RWPE1 (cell line): ENCODE results near the gene GALNT15.
A peak's percentile ranks its signal among the peaks of the same experiment; 100 is the strongest.

Experiments
- CTCF ChIA-PET: fragments of 350-600 bp; sonication (Branson Sonifier 250); formaldehyde crosslinking; extraction: SDS; loops from one replicate; lab custom pipeline; 2021; lab: Yijun Ruan, JAX
- POLR2A ChIA-PET: fragments of 400-600 bp; formaldehyde crosslinking; extraction: SDS; loops from one replicate; lab custom pipeline; 2020; ENCODE audit warnings: antibody characterized with exemption; ENCODE audit not compliant: low non-redundant PET; lab: Yijun Ruan, JAX
- DNase-seq: peaks from one replicate; pipeline ENCODE4 v3.0.0; 2012; ENCODE audit warnings: low spot score
- H3K27ac ChIP-seq: fragments of 450-650 bp; 2 replicates; pipeline ENCODE4 v1.5.1; 2017
- TF ChIP-seq, protein P1 (sequence below): fragments of 450-650 bp; conservative IDR thresholded peaks from 2 replicates; pipeline ENCODE4 v1.5.1; 2017; ENCODE audit warnings: low read depth, mild to moderate bottlenecking

GALNT15 gene

DNA sequence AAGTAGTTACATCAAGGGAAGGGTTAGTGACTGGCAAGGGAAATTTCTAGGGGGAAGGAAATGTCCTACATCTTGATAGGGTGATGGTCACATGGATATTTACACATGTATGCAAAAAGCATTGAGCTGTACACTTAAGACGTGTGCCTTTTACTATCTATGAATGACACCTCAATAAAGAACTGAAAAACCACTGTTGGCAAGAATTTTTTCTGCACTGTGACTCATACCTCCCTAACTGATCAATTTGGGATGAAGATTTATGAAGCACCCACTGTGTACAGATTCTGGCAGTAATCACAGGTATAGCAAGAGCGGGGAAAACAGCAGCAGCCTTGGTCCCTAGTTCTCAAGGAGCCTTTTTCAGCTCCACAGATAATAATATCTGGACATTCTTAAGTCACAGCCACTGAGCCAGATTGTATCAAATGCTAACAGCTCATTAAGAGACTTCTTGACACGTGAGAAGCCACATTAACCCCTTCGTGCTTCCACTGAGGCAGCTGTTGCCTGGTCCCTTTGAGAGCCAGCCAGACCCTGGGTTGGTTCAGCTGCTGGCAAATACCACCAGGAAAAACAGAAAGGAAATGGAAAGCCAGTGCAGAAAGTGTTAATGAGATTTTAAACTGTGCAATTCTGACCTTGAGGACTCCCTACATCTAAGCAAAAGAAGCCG lies 32.0 kb upstream of the GALNT15 start:
- ChIA-PET POLR2A (no interaction called here), CTCF (interaction anchor here (0.6 kb wide), 1 partner anchor 82 kb away, joined by 3 read pairs; no protein-coding TSS in a partner anchor)
- no peak overlapping the region for H3K27ac ChIP-seq
- TF ChIP-seq, protein P1, sequence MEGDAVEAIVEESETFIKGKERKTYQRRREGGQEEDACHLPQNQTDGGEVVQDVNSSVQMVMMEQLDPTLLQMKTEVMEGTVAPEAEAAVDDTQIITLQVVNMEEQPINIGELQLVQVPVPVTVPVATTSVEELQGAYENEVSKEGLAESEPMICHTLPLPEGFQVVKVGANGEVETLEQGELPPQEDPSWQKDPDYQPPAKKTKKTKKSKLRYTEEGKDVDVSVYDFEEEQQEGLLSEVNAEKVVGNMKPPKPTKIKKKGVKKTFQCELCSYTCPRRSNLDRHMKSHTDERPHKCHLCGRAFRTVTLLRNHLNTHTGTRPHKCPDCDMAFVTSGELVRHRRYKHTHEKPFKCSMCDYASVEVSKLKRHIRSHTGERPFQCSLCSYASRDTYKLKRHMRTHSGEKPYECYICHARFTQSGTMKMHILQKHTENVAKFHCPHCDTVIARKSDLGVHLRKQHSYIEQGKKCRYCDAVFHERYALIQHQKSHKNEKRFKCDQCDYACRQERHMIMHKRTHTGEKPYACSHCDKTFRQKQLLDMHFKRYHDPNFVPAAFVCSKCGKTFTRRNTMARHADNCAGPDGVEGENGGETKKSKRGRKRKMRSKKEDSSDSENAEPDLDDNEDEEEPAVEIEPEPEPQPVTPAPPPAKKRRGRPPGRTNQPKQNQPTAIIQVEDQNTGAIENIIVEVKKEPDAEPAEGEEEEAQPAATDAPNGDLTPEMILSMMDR: no peak
- DNase-seq: no peak

DNA sequence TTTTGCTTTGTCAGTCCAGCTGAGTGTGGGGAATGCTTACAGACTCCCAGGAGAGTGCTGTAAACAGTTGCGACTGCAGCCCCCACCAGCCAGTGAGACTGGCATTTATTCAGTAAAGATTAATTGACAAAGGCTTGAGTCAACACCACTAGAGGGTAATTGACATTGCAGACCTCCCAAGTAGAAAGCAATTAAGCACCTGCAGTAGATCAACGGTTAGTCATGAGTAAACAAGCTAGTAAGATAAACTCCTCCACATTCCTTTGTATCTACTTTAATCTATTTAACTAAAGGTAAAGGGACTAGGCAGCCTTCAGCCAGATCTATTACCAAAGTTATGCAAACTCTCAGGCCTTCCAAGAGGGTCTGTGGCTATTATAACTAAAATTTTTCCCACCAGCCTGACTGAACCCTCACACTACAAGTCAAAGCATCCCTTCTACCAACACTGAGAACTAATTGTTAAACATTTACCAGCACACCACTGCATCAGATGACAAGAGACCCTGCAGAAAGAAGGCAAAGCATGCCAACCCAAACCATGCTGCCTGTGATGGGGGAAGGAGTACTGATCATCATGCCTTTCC lies 30.5 kb upstream of the GALNT15 start:
- POLR2A ChIA-PET: no interaction called here
- TF ChIP-seq, protein P1: no peak
- no peak overlapping the region for H3K27ac ChIP-seq
- DNase-seq: no peak
- CTCF ChIA-PET: no interaction called here

DNA sequence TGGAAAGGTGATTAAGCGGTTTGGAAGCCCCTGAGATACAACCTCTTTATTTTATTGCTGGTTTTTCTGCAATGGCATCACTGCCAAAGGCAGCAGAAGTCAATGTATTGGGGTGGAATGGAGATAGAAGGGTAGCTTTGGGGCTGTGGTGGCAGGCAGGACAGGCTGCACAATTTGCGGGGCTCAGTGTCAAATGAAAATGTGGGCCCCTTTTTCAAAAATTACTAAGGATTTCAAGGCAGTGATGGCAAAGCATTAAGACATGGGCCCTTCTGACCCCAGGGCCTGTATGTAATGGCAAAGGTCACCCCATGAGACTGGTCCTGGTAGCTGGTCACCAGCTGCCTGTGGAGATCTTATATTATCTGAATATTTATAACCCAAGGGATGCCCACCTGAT lies 29.3 kb upstream of the GALNT15 start:
- TF ChIP-seq, protein P1: no peak
- H3K27ac ChIP-seq: no peak overlapping the region
- no peak for DNase-seq
- CTCF ChIA-PET: interaction anchor here (0.5 to 0.6 kb wide), 2 partner anchors 115 to 918 kb away, joined by 3 to 4 read pairs; no protein-coding TSS in a partner anchor
- POLR2A ChIA-PET: no interaction called here

DNA sequence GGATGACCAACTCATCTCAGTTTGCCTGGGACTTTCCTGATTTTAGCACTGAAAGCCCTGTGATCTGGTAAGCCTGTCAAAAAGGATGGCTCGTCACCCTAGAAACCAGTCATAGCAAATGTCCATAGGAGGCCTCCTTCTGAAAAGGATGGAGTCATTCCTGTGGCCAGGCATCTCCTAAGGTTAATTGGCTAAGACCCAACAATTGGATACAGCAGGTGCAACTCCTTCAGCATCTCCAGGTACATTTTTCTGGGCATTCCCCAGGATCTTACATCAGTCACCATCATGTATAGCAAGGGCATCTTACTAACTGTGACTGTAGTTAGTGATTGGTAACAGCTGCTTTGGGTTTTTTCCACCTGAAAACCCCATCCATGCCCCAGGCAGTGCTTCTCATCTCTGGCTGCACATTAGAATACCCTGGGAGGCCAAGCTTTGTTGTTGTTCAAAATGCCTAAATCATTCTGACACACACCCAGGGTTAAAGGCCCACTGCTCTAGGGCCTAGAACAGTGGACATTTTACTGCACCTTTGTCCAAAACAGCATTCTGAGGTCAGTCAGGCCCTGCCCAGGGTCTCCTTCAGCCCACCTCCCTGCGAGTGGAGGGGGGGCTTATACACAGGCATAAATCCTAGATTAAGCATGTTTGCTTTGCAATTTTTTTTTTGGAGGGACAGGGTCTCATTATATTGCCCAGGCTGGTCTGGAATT lies 28.3 kb upstream of the GALNT15 start:
- CTCF ChIA-PET: no interaction called here
- no peak overlapping the region for H3K27ac ChIP-seq
- no peak for DNase-seq
- TF ChIP-seq, protein P1: no peak
- POLR2A ChIA-PET: no interaction called here

DNA sequence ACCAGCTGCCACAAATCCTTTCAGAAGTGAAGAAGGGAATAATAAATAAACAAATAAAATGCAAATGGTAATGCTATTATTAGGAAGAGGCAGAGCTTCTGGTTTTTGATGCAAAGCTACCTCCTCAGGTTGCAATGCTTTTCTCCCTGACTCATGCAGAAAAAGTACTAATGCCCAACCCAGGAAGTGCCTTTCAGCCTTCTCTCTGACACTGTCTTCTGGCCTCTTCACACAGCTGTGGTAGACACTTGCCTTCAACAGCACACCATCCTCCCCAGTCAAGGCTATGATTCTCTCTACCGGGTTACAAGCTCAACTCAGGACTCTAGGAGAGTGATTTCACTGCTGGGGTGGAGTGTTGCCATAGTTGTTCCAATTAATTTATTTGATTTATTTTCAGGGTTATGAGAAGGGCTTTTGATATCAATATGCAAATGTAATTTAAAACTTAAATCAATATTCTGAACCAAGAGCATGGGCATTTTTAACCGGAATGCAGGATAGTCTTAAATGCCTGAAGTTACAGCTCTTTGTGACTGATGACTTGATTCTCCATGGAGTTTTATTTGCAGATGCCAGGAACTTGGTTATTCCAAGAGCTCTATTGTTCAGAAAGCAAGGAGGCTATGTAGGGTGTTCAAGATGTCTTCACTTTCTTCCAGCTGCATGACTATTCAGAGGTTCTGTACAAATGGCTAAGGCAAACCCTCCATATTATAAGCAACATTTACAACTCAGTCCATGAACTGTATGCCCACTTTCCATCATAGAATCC lies 27.1 kb upstream of the GALNT15 start:
- ChIA-PET POLR2A (no interaction called here), CTCF (interaction anchor here (0.6 kb wide), 1 partner anchor 235 kb away, joined by 3 read pairs; no protein-coding TSS in a partner anchor)
- TF ChIP-seq, protein P1: no peak
- H3K27ac ChIP-seq: no peak overlapping the region
- peak; percentile 8 for DNase-seq

DNA sequence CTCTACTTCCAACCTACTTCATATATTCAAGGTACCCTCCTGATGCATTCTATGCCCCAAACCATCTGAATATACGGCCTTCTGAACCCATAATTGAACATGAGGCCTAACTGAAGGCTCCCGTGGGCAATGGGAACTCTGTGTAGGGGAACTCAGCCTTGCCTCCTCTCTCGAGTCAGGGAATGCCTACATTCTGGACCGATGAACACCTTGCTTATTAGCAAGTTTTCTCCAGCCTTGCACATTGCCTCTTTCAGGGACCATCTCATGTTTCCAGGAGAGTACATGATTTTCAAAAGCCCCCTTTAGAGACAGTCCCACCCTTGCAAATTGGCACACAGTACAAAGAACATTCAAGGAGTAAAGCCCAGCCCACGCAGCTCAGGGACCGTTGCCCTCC lies 26.3 kb upstream of the GALNT15 start:
- TF ChIP-seq, protein P1: no peak
- H3K27ac ChIP-seq: no peak overlapping the region
- no peak for DNase-seq
- ChIA-PET POLR2A (no interaction called here), CTCF (no interaction called here)
